K562 (cell line): ENCODE results near the gene PLEKHG5. TPM values are rescaled to one million over a fixed set of nuclear protein-coding genes. Genes with fewer than 3 reads are reported as not detected.

Experiments
- ATAC-seq: fragments of 200-7000 bp; cut with Tn5 transposase; 3 replicates; pipeline ENCODE4 v1.9.1; 2020; ENCODE audit warnings: moderate library complexity
- BruUV-seq: library from RNA; stranded (reverse); fragments of 400-500 nt; replicated peaks from 2 replicates; lab custom pipeline; 2021; lab: Mats Ljungman, UMichigan
- CTCF ChIA-PET: fragments of 300-600 bp; formaldehyde crosslinking; extraction: SDS; loops from one replicate; lab custom pipeline; 2021; ENCODE audit warnings: low intra/inter-chr PET ratio; lab: Yijun Ruan, JAX
- POLR2A ChIA-PET: fragments of 300-600, 350-650 bp; sonication (Branson Sonifier 250); formaldehyde crosslinking; extraction: SDS; loops from one replicate; lab custom pipeline; 2021; ENCODE audit warnings: antibody characterized with exemption, inconsistent platforms; lab: Yijun Ruan, JAX
- DNase-seq, 4 experiments: peaks; one replicate each; pipeline versions ENCODE4 v3.0.0 to v3.0.0-alpha.2; 2011 to 2018; ENCODE audit warnings: low spot score in 3 of 4, mixed read lengths in 3 of 4; ENCODE audit errors: extremely low read depth in 1 of 4
- FAIRE-seq: peaks from 2 replicates; lab custom pipeline; 2011; peaks lifted over from hg19 to GRCh38; lab: Jason Lieb, UNC
- H2AFZ ChIP-seq: 2 replicates; pipeline ENCODE4 v1.6.0; 2011; ENCODE audit warnings: low read depth, low read length, control low read depth, inconsistent platforms
- H3K27ac ChIP-seq: fragments of 200-600 bp; 3 replicates; pipeline ENCODE4 v1.8.0; 2011; ENCODE audit warnings: low read depth, mild to moderate bottlenecking, control low read depth, inconsistent platforms, low read length, moderate library complexity, mixed read lengths; ENCODE audit errors: extremely low read depth
- H3K27me3 ChIP-seq, 2 experiments: fragments of 300-600 bp in 1 of 2; 2 replicates in 1 of 2; 3 replicates in 1 of 2; pipeline versions ENCODE4 v1.6.0 to v1.8.0; 2011; ENCODE audit warnings: inconsistent platforms in 2 of 2, low read length in 2 of 2, mild to moderate bottlenecking in 1 of 2, mixed read lengths in 1 of 2, moderate library complexity in 1 of 2; ENCODE audit not compliant: control insufficient read depth in 2 of 2, insufficient read depth in 2 of 2
- H3K36me3 ChIP-seq: fragments of 300-600 bp; 3 replicates; pipeline ENCODE4 v1.8.0; 2011; ENCODE audit warnings: mild to moderate bottlenecking, low read length, inconsistent platforms; ENCODE audit not compliant: control insufficient read depth, insufficient read depth
- H3K4me1 ChIP-seq, 2 experiments: fragments of 200-600 bp in 1 of 2; replicated peaks in 1 of 2; 2 replicates in 1 of 2; 3 replicates in 1 of 2; pipeline versions ENCODE4 v1.5.1 to v1.8.0; 2011; ENCODE audit warnings: inconsistent platforms in 2 of 2, low read length in 2 of 2, mild to moderate bottlenecking in 1 of 2, mixed read lengths in 1 of 2, moderate library complexity in 1 of 2; ENCODE audit not compliant: control insufficient read depth in 2 of 2, insufficient read depth in 2 of 2
- H3K4me2 ChIP-seq: 2 replicates; pipeline ENCODE4 v1.6.1; 2011; ENCODE audit warnings: low read length, control low read depth, inconsistent platforms, mixed read lengths; ENCODE audit not compliant: insufficient read depth
- H3K4me3 ChIP-seq: fragments of 200-600 bp; sonication (generic), shearing (Covaris generic); 2 replicates; pipeline ENCODE4 v1.5.1; 2016; ENCODE audit warnings: control low read depth, inconsistent platforms
- H3K79me2 ChIP-seq: fragments of 200-600 bp; 3 replicates; pipeline ENCODE4 v1.8.0; 2011; ENCODE audit warnings: low read length, inconsistent platforms; ENCODE audit not compliant: control insufficient read depth, insufficient read depth
- H3K9ac ChIP-seq, 2 experiments: 2 replicates each; pipeline versions ENCODE4 v1.6.0 to v1.6.1; 2011; ENCODE audit warnings: low read depth in 2 of 2, low read length in 2 of 2, control low read depth in 1 of 2, inconsistent platforms in 1 of 2, mild to moderate bottlenecking in 1 of 2, mixed read lengths in 1 of 2; ENCODE audit not compliant: insufficient read depth in 1 of 2
- H3K9me1 ChIP-seq: one replicate; pipeline ENCODE4 v1.6.0; 2011; ENCODE audit warnings: inconsistent platforms, mild to moderate bottlenecking, low read length, moderate library complexity; ENCODE audit not compliant: control insufficient read depth, insufficient read depth
- H3K9me3 ChIP-seq: replicated peaks from 2 replicates; pipeline ENCODE4 v1.5.1; 2011; ENCODE audit warnings: low read depth, low read length, inconsistent platforms; ENCODE audit not compliant: control insufficient read depth, insufficient read depth
- H4K20me1 ChIP-seq: replicated peaks from 2 replicates; pipeline ENCODE4 v1.6.1; 2011; ENCODE audit warnings: low read length, inconsistent platforms, mixed read lengths; ENCODE audit not compliant: control insufficient read depth, insufficient read depth
- DEAF1 ChIP-seq: fragments of 450-650 bp; formaldehyde crosslinking; IDR thresholded peaks from 2 replicates; pipeline ENCODE4 v1.4.0; 2020; ENCODE audit warnings: mild to moderate bottlenecking, moderate library complexity
- WGBS: fragments of 100-300 bp; shearing (Covaris generic); methylation state at CpG from one replicate; pipeline ENCODE4 v1.1.6; 2016; ENCODE audit warnings: low coverage, mixed read lengths; ENCODE audit not compliant: insufficient coverage; ENCODE audit errors: missing lambda C conversion rate; 5-methylcytosine and 5-hydroxymethylcytosine counted together
- in situ Hi-C: fragments of 300-500 bp; cut with MboI; formaldehyde crosslinking; loops from 4 replicates; pipeline ENCODE4 v1.15.0; 2018; ENCODE audit warnings: inconsistent platforms, mixed read lengths
- intact Hi-C: fragments of 100-400 bp; cut with micrococcal nuclease; formaldehyde crosslinking; loops from 2 replicates; pipeline ENCODE4 v1.14.2; 2022
- polyA plus RNA-seq, 8 experiments: library from polyadenylated mRNA; depleted of rRNA in 4 of 8; stranded (reverse) in 5 of 8; unstranded in 3 of 8; fragments of >200 nt; fragmentation: Nextera tagmentation in 2 of 8; fragmentation: Illumina TruSeq in 1 of 8; extraction: Ambion mirVana in 2 of 8; extraction: Trizol in 1 of 8; gene quantifications; 2 replicates each; pipeline versions ENCODE4 v1.2.1 to v1.2.3, GENCODE V29; 2011 to 2014; ENCODE audit warnings: inconsistent platforms in 1 of 8, missing spikeins in 1 of 8
- total RNA-seq, 7 experiments: library from RNA; depleted of rRNA in 6 of 7; stranded (reverse); fragments of >200 nt in 6 of 7; fragmentation: Illumina TruSeq in 2 of 7; extraction: Trizol in 2 of 7; gene quantifications; 2 replicates each; pipeline versions ENCODE4 v1.2.1 to v1.2.3, GENCODE V29; 2011 to 2021; ENCODE audit warnings: low replicate concordance in 1 of 7
- TF ChIP-seq, protein P1 (sequence below), 3 experiments: fragments of 200-800 bp in 1 of 3; sonication (Bioruptor generic) in 1 of 3; sonication (generic) in 1 of 3; formaldehyde crosslinking in 1 of 3; IDR thresholded peaks; 2 replicates each; pipeline versions ENCODE4 v1.6.1 to v1.8.0; 2016 to 2022; ENCODE audit warnings: mild to moderate bottlenecking in 2 of 3, missing compliant biosample characterization in 2 of 3, missing genetic modification characterization in 2 of 3, missing genetic modification reagents in 1 of 3
- TF ChIP-seq, protein P2 (sequence below), 3 experiments: IDR thresholded peaks in 2 of 3; conservative IDR thresholded peaks in 1 of 3; 2 replicates each; pipeline ENCODE4 v1.5.1; 2011 to 2012; ENCODE audit warnings: low read length in 3 of 3, mild to moderate bottlenecking in 3 of 3, control low read depth in 2 of 3, improper control_type of control experiment in 1 of 3, inconsistent platforms in 1 of 3, low read depth in 1 of 3, mixed read lengths in 1 of 3, moderate library complexity in 1 of 3; ENCODE audit not compliant: insufficient read depth in 2 of 3

Gene PLEKHG5
- total and polyA plus RNA-seq, 9 of the 15 experiments (the other 6 are each of a cell fraction or from before 2014, with no cell fraction given) = 0.04 to 0.29 (median 0.09) TPM; not detected in 3

- no peak overlapping the region for H3K27ac ChIP-seq
- H2AFZ ChIP-seq = no peak overlapping the region
- ChIA-PET POLR2A (interaction anchor here (1.0 kb wide), 1 partner anchor 269 kb away, joined by 3 read pairs; no protein-coding TSS in a partner anchor), CTCF (no interaction called here)
- no peaks in the 10 kb centered on the region for H3K36me3 ChIP-seq
- TF ChIP-seq, protein P1, sequence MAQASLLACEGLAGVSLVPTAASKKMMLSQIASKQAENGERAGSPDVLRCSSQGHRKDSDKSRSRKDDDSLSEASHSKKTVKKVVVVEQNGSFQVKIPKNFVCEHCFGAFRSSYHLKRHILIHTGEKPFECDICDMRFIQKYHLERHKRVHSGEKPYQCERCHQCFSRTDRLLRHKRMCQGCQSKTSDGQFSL (CRISPR knock-in tag; IDR thresholded peaks at IDR 0.05) = peak; percentile 83
- TF ChIP-seq, protein P1 (tag; IDR thresholded peaks at IDR 0.05) = no peak
- TF ChIP-seq DEAF1 = no peak
- TF ChIP-seq, protein P2, sequence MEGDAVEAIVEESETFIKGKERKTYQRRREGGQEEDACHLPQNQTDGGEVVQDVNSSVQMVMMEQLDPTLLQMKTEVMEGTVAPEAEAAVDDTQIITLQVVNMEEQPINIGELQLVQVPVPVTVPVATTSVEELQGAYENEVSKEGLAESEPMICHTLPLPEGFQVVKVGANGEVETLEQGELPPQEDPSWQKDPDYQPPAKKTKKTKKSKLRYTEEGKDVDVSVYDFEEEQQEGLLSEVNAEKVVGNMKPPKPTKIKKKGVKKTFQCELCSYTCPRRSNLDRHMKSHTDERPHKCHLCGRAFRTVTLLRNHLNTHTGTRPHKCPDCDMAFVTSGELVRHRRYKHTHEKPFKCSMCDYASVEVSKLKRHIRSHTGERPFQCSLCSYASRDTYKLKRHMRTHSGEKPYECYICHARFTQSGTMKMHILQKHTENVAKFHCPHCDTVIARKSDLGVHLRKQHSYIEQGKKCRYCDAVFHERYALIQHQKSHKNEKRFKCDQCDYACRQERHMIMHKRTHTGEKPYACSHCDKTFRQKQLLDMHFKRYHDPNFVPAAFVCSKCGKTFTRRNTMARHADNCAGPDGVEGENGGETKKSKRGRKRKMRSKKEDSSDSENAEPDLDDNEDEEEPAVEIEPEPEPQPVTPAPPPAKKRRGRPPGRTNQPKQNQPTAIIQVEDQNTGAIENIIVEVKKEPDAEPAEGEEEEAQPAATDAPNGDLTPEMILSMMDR (IDR thresholded peaks at IDR 0.05 in 2 of 3, conservative IDR thresholded peaks at IDR 0.05 in 1 of 3; ENCODE audit: insufficient read depth in 2 of 3, low read depth in 1 of 3, low read length in 3 of 3) = peak in 1 of 3 experiments; percentile 34; a peak in 3 of 6 replicates
- H3K9me3 ChIP-seq = no peaks in the 10 kb centered on the region
- BruUV-seq = no TSS peak
- no peak overlapping the region for H3K9ac ChIP-seq
- peak in 1 of 4 experiments; percentile 44 for DNase-seq
- peaks cover 35% of the 10 kb centered on the region for H4K20me1 ChIP-seq
- peak; percentile 44 for ATAC-seq
- no peak for FAIRE-seq
- peaks cover 87 to 94% of the 10 kb centered on the region in 2 experiments for H3K27me3 ChIP-seq
- intact Hi-C loops = no loop called here
- H3K9me1 ChIP-seq = peaks cover 2% of the 10 kb centered on the region
- in situ Hi-C loops = no loop called here
- peaks cover 0 to 64% of the 10 kb centered on the region in 2 experiments; a peak in 2 of 5 replicates for H3K4me1 ChIP-seq
- H3K79me2 ChIP-seq = no peaks in the 10 kb centered on the region
- no peak overlapping the region for H3K4me3 ChIP-seq
- no peak overlapping the region for H3K4me2 ChIP-seq
- WGBS = 4% methylated on average over 7 of the region's 7 CpGs
Measured at GRCh38 chr1:6464514-6464836, 27.0 kb downstream of the PLEKHG5 start.
